ENCODE data around the gene PRMT7.

The PRMT7 gene

GRCh38 chr16:68363658-68364521 lies 53.1 kb downstream of the PRMT7 start:
- DNase-seq (ENCODE audit: low spot score), result no peak

GRCh38 chr16:68364561-68364998 lies 53.8 kb downstream of the PRMT7 start:
- no peak for DNase-seq (ENCODE audit: low spot score)

DNA sequence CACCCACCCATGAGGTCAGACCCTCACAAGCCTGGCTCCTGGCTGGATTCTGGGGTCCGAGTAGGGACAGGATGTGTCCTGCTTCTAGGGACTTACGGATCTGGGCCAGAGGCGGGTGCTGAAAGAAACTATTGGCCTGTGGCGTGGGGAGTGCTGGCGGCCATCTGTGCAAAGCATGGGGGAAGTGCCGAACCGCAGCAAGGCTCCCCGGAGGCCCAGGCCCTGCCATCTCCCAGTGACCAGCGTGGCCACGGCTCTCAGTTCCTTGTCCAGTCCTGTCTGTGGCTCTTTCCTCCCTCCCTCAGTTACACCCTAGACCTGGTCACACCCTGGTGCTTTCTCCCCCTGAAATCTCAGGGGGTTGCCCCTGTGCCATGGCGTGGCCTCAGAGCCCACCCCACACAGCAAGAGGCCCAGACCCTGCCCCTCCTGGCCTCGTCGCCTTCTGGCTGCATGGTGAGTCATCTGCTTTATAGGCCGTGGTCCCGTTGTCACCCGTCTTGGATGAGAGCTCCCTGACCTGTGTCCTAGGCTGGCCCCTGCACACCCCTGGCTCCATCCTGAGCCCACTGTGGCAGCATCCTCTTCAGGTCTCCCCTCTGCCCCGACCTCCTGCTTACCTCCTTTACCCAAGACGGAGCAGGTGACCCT lies 54.5 kb downstream of the PRMT7 start:
- DNase-seq (ENCODE audit: low spot score), result no peak

- no peak for DNase-seq (ENCODE audit: low spot score)
Measured at GRCh38 chr16:68366062-68366461, 55.2 kb downstream of the PRMT7 start.

DNA sequence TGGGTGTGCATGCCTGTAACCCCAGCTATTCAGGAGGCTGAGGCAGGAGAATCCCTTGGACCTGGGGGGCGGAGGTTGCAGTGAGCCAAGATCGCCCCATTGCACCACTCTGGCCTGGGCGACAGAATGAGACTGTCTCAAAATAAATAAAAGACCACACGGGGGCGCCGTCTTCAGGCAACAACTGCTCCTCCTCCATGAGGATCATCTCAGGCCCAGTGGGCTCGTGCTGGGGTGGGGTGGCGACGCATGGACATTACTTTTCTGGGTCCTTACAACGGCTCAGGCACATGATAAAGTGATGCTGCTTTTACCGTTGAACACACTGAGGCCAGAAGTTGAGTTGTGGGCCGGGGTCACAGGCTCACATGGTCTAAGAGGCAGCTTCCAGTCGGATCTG lies 56.2 kb downstream of the PRMT7 start:
- DNase-seq (ENCODE audit: low spot score), result peak; percentile 57

- DNase-seq (ENCODE audit: low spot score), result no peak
Measured at GRCh38 chr16:68367440-68367839, 56.6 kb downstream of the PRMT7 start.

DNA sequence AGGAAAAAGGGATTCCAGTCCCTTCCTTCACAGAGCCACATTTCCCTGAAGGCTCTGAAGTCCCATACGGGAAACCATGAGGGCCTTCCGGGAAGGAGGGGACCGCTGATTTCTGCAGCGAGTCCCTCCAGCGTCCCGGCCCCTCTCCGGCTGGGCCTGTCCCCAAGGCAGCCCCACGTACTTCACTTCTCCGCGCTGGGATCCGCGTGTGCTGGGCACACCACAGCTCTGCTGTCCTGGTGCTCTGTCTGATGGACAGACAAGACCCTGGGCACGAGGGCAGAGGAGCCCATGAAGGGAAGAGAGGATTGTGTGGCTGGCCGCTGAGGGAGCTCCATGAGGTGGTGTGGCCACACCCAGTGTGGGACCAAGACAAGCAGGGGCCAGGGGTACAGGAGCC lies 57.1 kb downstream of the PRMT7 start:
- no peak for DNase-seq (ENCODE audit: low spot score)

DNA sequence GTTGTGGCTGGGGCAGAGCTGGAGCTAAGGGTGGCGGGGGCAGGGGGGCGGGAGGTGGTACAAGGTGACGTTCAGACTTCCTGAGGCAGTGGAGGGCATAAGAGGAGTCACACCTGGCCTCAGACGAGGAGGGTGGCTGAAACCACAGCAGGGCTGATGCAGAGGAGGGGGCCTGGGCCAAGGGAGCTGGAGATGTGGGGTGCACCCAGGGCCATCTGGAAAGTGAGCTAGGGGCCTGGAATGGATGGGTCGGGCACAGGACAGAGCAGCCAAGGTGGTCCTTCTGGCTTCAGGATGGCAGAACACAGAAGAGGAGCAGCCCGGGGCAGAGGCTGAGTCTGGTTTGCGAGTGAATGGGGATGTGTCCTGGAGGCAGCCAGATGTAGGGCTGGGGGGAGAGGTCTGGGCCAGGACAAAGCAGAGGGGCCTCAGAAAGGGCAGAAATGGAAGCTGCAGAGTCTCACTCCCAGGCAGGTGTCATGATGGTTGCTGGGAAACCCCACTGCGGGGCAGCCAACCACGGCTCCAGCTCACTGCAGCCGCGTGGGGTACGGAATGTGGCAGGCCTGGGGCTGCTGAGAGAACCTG lies 57.6 kb downstream of the PRMT7 start:
- DNase-seq (ENCODE audit: low spot score), result peak; percentile 27

DNA sequence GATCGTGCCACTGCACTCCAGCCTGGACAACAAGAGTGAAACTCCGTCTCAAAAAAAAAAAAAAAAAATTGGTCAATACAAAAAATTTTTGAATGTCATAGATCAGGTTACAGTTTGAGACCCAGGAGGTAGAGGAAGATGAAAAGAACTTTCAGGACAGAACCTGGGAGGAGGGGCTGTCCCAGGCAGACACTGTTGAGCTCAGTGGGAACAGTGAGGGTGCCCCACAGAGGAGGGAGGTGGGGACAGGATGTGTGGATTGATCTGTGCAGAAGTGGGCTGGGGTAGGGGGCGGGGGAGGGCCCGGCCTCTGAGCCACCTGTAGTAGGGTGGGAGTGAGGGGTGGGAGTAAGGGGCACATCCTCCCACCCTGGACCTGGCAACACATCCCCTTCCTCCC lies 58.3 kb downstream of the PRMT7 start:
- DNase-seq (ENCODE audit: low spot score), result no peak

DNA sequence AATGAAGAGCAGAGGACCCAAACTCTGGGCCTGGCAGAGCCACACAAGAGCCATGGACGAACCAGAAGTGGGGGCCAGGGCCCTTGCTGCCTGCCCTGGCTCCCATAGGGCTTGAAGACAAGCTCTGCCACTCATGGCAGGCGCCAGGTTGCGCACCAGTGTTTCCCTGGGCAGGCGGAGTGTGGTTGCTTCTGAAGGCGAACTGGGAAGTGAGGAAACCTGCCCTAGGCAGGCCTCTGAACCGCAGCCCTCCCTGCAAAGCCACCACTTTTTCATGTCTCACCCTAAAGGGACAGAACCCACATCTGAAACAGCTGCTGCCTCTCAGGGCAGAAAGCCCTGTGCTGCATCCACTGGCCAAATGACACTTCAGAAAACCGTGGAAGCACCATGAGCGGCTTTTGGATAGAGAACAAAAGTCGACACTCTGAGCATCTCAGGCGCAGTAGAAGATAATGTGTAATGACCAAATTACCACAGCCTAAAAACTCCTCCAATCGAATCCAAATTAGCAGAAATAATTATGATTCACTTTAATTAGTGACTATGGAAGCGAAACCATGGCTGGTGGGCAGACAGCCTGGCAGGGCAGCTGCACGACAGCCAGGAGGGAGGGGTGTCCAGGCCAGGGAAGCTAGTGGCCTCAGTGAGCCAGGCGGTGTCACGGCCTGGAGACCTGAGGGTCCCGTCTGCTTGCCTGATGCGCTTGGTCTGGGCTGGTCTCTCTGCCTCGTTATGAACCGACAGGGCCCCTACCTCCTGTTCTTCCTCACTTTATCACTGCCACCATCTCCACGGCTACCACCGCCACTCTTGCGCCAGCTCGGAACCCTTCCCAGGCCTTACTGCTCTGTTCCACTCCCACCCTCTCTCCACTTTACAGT lies 59.1 kb downstream of the PRMT7 start:
- no peak for DNase-seq (ENCODE audit: low spot score)

DNA sequence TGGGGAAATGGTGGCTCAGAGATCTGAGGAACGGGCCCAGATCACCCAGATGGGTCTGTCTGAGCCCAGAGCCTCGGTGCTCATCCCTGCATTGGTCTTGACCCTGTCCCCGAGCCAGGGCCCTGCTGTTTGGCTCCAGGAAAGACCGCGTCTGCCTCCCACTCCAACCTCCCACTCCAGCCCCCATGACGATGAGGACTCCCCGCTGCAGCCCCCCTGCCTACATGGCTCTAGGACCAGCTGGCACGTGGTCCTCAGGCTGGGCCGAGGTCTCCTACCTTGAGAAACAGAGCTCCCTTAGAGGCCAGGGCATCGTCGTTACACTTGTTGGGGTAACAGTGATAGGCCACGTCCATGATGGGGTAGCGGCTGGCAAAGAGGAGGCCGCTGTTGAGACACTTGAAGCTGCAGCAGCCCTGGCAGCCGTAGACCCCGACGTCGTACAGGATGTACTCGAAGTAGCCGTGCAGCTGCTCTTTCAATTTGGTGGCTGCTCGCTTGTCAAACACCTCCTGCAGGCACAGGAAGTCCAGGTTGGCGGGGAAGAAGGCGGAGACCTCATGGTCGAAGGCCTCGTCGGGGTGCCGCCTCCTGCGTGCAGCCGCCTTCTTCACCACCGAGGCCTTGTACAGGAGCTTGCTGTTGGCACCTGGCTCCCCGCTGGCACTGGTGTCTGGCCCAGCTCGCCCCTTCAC lies 59.9 kb downstream of the PRMT7 start:
- DNase-seq (ENCODE audit: low spot score), result no peak

DNA sequence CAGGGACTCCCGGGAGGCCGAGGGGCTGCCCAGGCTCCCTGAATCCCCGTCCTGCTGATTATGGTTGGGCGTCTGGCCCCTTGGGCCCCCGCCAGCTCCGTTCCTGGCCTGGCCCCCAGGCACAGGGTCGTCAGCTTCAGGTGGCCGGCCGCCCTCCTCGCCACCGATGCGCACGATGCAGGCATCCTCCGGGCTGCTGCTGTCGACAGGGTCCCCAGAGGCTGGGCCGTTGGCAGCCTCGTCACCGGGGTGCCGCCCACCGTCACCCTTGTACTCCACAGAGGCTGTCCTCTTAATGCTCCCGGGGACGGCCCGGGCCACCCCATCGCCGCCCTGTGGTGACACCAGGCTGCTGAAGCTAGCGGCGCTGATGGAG lies 60.4 kb downstream of the PRMT7 start:
- no peak for DNase-seq (ENCODE audit: low spot score)

DNA sequence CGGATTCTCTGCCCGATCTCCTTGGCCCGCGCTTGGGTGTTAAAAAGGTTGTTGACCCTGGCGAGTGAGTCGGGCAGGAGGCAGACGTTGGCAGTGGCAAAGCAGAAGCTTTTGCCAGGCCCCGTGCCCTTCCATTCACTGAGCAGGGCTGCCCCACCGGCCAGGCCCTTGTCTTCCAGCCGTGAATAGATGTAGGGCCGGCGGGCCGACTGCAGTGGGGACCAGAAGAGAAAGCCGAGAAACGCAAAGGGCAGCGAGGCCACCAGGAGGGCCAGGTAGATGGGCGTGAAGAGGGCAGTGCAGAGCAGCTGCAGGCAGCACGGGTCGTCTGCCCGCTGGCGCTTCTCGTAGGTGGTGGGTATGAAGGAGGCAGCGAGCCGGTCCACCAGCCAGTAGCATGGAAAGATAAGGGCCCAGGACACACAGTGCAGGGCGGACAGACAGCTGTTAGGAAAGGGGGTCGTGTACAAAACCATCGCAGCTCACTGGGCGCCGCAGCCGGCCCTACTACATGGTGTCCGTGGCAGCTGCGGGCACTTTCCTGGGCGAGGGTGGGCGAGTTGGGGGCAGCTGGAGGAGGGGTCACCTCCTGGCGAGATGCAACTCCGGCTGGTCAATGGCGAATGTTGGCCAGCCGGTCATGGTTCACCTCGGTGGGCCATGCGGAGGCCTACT lies 61.0 kb downstream of the PRMT7 start:
- no peak for DNase-seq (ENCODE audit: low spot score)

DNA sequence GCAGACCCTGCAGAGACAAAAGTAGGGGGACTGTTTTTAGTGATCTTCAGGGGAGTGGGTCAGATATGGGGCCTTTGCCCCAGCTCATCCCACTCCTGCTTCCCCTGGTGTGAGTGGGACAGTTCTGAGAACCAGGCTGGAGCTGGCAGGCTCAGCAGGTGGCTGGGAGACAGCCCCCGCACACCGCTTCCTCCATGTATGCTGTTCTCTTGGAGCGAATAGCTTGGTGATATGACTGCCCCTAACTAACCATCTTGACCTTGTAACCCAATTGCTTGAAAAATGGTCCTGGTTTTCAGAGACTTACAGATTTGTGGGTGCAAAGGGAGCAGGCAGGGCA lies 61.5 kb downstream of the PRMT7 start:
- DNase-seq (ENCODE audit: low spot score), result no peak

DNA sequence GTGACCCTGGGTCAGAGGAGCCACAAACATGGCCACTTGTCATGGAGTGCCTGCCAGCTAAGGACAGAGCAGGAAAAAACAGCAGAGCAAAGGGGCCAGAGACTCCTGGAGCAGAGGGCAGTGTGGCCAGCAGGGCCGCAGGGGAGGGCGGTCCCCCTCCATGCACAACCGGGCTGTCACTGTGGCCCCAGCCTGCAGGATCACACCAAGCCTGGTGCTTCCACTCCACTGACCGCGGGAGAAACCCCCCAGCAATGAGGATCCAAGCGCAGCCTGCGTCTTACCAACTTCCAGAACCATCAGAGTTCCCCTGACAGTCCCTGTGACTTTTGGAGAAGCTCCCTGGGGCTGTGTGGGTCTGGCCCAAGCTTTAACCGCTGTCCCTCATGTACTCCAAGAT lies 62.0 kb downstream of the PRMT7 start:
- DNase-seq (ENCODE audit: low spot score), result no peak

- DNase-seq (ENCODE audit: low spot score), result no peak
Measured at GRCh38 chr16:68373528-68374245, 62.9 kb downstream of the PRMT7 start.

- DNase-seq (ENCODE audit: low spot score), result no peak
Measured at GRCh38 chr16:68374246-68374805, 63.5 kb downstream of the PRMT7 start.

DNA sequence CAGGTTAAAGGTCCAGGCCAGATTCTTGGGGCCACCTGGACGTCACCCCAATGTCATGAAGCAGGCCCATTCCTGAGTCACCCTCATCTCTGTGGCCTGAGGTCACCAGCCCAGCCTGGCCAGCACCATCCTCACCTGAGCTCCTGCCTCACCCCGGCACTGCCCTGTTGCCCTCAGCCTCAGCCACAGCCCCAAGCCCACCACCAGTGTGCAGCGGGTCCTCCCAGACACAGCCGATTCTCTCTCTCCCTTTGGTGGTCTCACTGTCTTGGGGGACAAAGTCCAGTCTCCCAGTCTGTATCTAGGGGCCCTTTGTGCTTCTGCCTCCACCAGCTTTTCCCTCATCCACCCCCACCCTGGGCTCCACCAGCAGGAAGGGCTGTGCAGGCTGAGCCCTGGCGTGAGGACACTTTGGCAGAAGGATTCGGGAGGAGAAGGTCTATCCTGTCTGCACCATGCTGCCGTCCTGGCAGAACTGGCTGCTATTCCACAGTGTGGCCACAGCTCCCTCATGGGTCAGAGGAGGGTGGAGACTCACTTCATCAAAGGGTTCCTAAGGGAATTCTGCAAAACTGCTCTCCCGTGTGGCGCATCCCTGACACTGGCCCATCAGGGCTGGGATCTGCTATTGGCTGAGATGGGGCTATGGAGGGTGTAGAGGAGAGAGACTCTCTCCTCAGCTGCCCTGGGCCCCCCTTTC lies 64.3 kb downstream of the PRMT7 start:
- no peak for DNase-seq (ENCODE audit: low spot score)

DNA sequence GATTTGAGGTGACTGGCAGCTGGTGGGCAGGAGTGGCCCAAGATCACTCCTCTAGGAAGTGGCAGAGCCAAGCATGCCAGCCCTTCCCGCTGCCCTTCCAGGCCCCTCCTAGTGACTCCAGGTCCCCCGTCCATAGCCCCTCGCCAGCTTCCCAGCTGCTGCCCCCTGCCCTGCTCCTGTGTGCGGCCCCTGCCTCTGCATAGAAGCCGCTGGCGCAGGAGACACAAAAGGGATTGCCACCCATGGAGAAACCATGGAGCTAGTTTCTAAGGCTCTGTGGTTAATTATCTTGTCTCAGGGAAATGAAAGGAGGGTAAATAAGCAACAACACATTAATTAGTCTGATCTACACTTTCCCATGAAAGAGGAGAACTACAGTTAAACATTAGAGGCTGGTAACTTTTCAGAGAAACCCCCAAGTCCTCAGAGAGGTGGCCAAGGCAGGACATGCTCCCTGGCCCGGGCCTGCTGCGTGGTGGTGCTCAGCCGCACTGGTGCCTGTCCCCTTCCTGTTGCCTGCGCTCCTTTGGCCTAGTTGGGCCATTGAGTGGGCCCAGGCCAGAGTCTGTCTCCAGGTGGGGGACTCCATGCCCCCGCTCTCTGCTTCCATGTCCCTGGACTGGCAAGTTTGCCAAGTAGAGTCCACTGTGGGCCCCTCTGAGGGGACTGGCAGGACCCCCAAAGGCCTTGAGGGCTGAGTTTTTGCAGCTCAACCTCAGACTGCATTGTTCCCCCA lies 65.2 kb downstream of the PRMT7 start:
- DNase-seq (ENCODE audit: low spot score), result no peak

All from germinal center (tissue), 1 donor.